HepG2 (cell line): ENCODE data around the gene KLF11. TPM values are rescaled to one million over a fixed set of nuclear protein-coding genes. Genes with fewer than 3 reads are reported as not detected.

Experiments used
- CAMTA2 ChIP-seq: sonication (generic); formaldehyde crosslinking; IDR thresholded peaks from 2 replicates; pipeline ENCODE4 v1.4.0; 2020; ENCODE audit warnings: mild to moderate bottlenecking, missing genetic modification reagents, borderline replicate concordance
- HOXD1 ChIP-seq: sonication (generic); formaldehyde crosslinking; IDR thresholded peaks from 2 replicates; pipeline ENCODE4 v1.5.0; 2020; ENCODE audit warnings: missing genetic modification reagents
- KDM1A ChIP-seq: IDR thresholded peaks from 2 replicates; pipeline ENCODE4 v1.6.1; 2016; ENCODE audit warnings: missing compliant biosample characterization
- MED1 ChIP-seq: sonication (generic); formaldehyde crosslinking; IDR thresholded peaks from 2 replicates; pipeline ENCODE4 v1.4.0; 2020; ENCODE audit warnings: missing genetic modification reagents
- PHF5A ChIP-seq: IDR thresholded peaks from one replicate; pipeline ENCODE4 v1.6.1; 2018; ENCODE audit warnings: low read depth, missing genetic modification reagents; ENCODE audit not compliant: unreplicated experiment
- SRSF9 ChIP-seq: fragments of 200-400 bp; formaldehyde crosslinking; IDR thresholded peaks from 2 replicates; pipeline ENCODE4 v1.6.1; 2018; ENCODE audit warnings: borderline replicate concordance, mild to moderate bottlenecking, low read depth, low read length; ENCODE audit not compliant: insufficient read depth, poor library complexity, severe bottlenecking
- TEAD3 ChIP-seq: optimal IDR thresholded peaks from 2 replicates; pipeline ENCODE3; 2016; ENCODE audit warnings: borderline replicate concordance
- TOE1 ChIP-seq: sonication (generic); formaldehyde crosslinking; IDR thresholded peaks from 2 replicates; pipeline ENCODE4 v1.4.0; 2020; ENCODE audit warnings: mild to moderate bottlenecking, missing genetic modification reagents
- ZNF12 ChIP-seq: sonication (generic); formaldehyde crosslinking; IDR thresholded peaks from 2 replicates; pipeline ENCODE4 v1.5.0; 2020; ENCODE audit warnings: missing genetic modification reagents
- ZNF253 ChIP-seq: sonication (generic); formaldehyde crosslinking; IDR thresholded peaks from 2 replicates; pipeline ENCODE4 v1.8.0; 2022; ENCODE audit warnings: mild to moderate bottlenecking, missing genetic modification reagents, borderline replicate concordance
- ZNF441 ChIP-seq: sonication (generic); formaldehyde crosslinking; IDR thresholded peaks from 2 replicates; pipeline ENCODE4 v1.7.0; 2021; ENCODE audit warnings: missing genetic modification reagents, borderline replicate concordance
- ZNF547 ChIP-seq: sonication (generic); formaldehyde crosslinking; IDR thresholded peaks from 2 replicates; pipeline ENCODE4 v1.5.1; 2020; ENCODE audit warnings: mild to moderate bottlenecking, missing genetic modification reagents
- ZNF572 ChIP-seq: sonication (generic); formaldehyde crosslinking; IDR thresholded peaks from 2 replicates; pipeline ENCODE4 v1.5.1; 2020; ENCODE audit warnings: mild to moderate bottlenecking, missing genetic modification reagents
- ZNF746 ChIP-seq: sonication (generic); formaldehyde crosslinking; IDR thresholded peaks from 2 replicates; pipeline ENCODE4 v1.8.0; 2022; ENCODE audit warnings: mild to moderate bottlenecking, missing genetic modification reagents
- ZNF780A ChIP-seq: sonication (generic); formaldehyde crosslinking; IDR thresholded peaks from 2 replicates; pipeline ENCODE4 v1.8.0; 2022; ENCODE audit warnings: mild to moderate bottlenecking, missing genetic modification reagents, moderate library complexity
- ZNF792 ChIP-seq: IDR thresholded peaks from 2 replicates; pipeline ENCODE4 v1.6.1; 2016
- polyA plus RNA-seq, 8 experiments: library from polyadenylated mRNA; depleted of rRNA in 3 of 8; stranded (reverse) in 7 of 8; unstranded in 1 of 8; fragments of >200 nt; fragmentation: Illumina TruSeq in 4 of 8; extraction: Trizol in 4 of 8; gene quantifications; 2 replicates each; pipeline versions ENCODE4 v1.2.1 to v1.2.3, GENCODE V29; 2011 to 2016; ENCODE audit warnings: low read depth in 4 of 8, missing spikeins in 1 of 8, mixed read lengths in 1 of 8; ENCODE audit not compliant: insufficient read depth in 1 of 8
- total RNA-seq, 5 experiments: library from RNA; depleted of rRNA; stranded (reverse); fragments of >200 nt; fragmentation: Illumina TruSeq; extraction: Trizol; gene quantifications; 2 replicates each; pipeline ENCODE4 v1.2.3, GENCODE V29; 2016; ENCODE audit warnings: low read depth in 1 of 5
- TF ChIP-seq, protein P1 (sequence below): sonication (generic); formaldehyde crosslinking; IDR thresholded peaks from 2 replicates; pipeline ENCODE4 v1.9.0; 2021; ENCODE audit warnings: missing genetic modification reagents, mild to moderate bottlenecking, borderline replicate concordance
- TF ChIP-seq, protein P2 (sequence below): sonication (generic); formaldehyde crosslinking; IDR thresholded peaks from 2 replicates; pipeline ENCODE4 v1.4.0; 2020; ENCODE audit warnings: mild to moderate bottlenecking, missing genetic modification reagents
- TF ChIP-seq, protein P3 (sequence below): sonication (generic); formaldehyde crosslinking; IDR thresholded peaks from 2 replicates; pipeline ENCODE4 v1.5.0; 2020; ENCODE audit warnings: missing genetic modification reagents
- TF ChIP-seq, protein P4 (sequence below): sonication (generic); formaldehyde crosslinking; IDR thresholded peaks from 2 replicates; pipeline ENCODE4 v1.5.0; 2020; ENCODE audit warnings: mild to moderate bottlenecking, missing genetic modification reagents
- TF ChIP-seq, protein P5 (sequence below): IDR thresholded peaks from 2 replicates; pipeline ENCODE4 v1.6.1; 2016; ENCODE audit warnings: missing compliant biosample characterization, missing genetic modification reagents, borderline replicate concordance
- TF ChIP-seq, protein P6 (sequence below): sonication (generic); formaldehyde crosslinking; IDR thresholded peaks from 2 replicates; pipeline ENCODE4 v1.4.0; 2020; ENCODE audit warnings: missing genetic modification reagents, mild to moderate bottlenecking, borderline replicate concordance

Gene KLF11
- total and polyA plus RNA-seq, 2 of the 13 experiments (the other 11 are each of a cell fraction or from before 2014, with no cell fraction given), result 2.5 to 11.8 TPM

DNA sequence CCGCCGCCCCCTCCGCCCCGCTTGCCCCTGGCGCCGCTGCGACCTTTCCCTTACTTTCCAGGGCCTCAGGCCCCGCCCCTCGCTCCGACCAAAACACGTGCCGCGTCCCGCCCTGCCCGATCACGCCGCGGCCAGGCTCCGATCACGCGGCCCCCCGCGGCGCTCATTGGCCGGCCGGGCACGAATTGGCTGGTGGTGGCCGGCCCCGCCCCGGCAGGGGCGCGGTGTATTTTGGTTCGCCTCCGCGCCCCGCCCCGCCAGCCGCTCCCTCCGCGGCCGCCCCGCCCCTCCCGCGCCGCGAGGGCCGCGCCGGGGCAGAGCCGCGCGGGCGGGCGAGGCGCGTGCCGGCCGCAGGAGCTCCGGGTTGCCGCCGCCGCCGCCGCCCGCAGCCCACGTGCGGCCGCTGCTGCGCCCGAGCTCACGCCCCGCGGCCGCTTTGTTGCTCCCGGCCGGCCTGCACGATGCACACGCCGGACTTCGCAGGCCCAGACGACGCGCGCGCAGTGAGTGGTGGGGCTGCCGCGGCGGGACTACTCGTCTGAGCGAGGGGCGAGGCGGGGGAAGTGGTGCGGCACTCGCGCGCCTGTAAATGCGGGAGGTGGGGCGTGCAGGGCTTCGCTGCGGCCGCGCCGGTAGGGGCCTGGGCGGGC lies at the start of gene KLF11 (continued):
- TF ChIP-seq, protein P1, sequence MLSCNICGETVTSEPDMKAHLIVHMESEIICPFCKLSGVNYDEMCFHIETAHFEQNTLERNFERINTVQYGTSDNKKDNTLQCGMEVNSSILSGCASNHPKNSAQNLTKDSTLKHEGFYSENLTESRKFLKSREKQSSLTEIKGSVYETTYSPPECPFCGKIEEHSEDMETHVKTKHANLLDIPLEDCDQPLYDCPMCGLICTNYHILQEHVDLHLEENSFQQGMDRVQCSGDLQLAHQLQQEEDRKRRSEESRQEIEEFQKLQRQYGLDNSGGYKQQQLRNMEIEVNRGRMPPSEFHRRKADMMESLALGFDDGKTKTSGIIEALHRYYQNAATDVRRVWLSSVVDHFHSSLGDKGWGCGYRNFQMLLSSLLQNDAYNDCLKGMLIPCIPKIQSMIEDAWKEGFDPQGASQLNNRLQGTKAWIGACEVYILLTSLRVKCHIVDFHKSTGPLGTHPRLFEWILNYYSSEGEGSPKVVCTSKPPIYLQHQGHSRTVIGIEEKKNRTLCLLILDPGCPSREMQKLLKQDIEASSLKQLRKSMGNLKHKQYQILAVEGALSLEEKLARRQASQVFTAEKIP (CRISPR knock-in tag), result no peak
- TF ChIP-seq, protein P2, sequence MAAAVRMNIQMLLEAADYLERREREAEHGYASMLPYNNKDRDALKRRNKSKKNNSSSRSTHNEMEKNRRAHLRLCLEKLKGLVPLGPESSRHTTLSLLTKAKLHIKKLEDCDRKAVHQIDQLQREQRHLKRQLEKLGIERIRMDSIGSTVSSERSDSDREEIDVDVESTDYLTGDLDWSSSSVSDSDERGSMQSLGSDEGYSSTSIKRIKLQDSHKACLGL (CRISPR knock-in tag), result peak; percentile 98
- TF ChIP-seq SRSF9 (no peak), HOXD1 (CRISPR knock-in tag) (peak; percentile 90), CAMTA2 (CRISPR knock-in tag) (0 out of 2 replicates have a peak, but pooled peaks have one; percentile 61), PHF5A (CRISPR knock-in tag) (no peak), ZNF792 (peak; percentile 96), ZNF12 (peak; percentile 28; the same call in 1 of the 2 replicates), TOE1 (CRISPR knock-in tag) (0 out of 2 replicates have a peak, but pooled peaks have one; percentile 82), ZNF253 (no peak), MED1 (CRISPR knock-in tag) (peak; percentile 84), KDM1A (no peak), ZNF441 (CRISPR knock-in tag) (peak; percentile 89), ZNF572 (no peak), ZNF547 (CRISPR knock-in tag) (peak; percentile 88), ZNF780A (CRISPR knock-in tag) (0 out of 2 replicates have a peak, but pooled peaks have one; percentile 48), TEAD3 (no peak), ZNF746 (CRISPR knock-in tag) (peak; percentile 78; the same call in 1 of the 2 replicates)
- TF ChIP-seq, protein P3, sequence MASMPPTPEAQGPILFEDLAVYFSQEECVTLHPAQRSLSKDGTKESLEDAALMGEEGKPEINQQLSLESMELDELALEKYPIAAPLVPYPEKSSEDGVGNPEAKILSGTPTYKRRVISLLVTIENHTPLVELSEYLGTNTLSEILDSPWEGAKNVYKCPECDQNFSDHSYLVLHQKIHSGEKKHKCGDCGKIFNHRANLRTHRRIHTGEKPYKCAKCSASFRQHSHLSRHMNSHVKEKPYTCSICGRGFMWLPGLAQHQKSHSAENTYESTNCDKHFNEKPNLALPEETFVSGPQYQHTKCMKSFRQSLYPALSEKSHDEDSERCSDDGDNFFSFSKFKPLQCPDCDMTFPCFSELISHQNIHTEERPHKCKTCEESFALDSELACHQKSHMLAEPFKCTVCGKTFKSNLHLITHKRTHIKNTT (CRISPR knock-in tag), result no peak
- TF ChIP-seq, protein P4, sequence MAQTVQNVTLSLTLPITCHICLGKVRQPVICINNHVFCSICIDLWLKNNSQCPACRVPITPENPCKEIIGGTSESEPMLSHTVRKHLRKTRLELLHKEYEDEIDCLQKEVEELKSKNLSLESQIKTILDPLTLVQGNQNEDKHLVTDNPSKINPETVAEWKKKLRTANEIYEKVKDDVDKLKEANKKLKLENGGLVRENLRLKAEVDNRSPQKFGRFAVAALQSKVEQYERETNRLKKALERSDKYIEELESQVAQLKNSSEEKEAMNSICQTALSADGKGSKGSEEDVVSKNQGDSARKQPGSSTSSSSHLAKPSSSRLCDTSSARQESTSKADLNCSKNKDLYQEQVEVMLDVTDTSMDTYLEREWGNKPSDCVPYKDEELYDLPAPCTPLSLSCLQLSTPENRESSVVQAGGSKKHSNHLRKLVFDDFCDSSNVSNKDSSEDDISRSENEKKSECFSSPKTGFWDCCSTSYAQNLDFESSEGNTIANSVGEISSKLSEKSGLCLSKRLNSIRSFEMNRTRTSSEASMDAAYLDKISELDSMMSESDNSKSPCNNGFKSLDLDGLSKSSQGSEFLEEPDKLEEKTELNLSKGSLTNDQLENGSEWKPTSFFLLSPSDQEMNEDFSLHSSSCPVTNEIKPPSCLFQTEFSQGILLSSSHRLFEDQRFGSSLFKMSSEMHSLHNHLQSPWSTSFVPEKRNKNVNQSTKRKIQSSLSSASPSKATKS (CRISPR knock-in tag), result no peak
- TF ChIP-seq, protein P5, sequence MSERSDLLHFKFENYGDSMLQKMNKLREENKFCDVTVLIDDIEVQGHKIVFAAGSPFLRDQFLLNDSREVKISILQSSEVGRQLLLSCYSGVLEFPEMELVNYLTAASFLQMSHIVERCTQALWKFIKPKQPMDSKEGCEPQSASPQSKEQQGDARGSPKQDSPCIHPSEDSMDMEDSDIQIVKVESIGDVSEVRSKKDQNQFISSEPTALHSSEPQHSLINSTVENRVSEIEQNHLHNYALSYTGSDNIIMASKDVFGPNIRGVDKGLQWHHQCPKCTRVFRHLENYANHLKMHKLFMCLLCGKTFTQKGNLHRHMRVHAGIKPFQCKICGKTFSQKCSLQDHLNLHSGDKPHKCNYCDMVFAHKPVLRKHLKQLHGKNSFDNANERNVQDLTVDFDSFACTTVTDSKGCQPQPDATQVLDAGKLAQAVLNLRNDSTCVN, result no peak
- TF ChIP-seq, protein P6, sequence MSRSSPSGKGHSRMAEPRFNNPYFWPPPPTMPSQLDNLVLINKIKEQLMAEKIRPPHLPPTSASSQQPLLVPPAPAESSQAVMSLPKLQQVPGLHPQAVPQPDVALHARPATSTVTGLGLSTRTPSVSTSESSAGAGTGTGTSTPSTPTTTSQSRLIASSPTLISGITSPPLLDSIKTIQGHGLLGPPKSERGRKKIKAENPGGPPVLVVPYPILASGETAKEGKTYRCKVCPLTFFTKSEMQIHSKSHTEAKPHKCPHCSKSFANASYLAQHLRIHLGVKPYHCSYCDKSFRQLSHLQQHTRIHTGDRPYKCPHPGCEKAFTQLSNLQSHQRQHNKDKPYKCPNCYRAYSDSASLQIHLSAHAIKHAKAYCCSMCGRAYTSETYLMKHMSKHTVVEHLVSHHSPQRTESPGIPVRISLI (CRISPR knock-in tag), result 0 out of 2 replicates have a peak, but pooled peaks have one; percentile 8
